DMS153 treated with DMSO at 0.1 percent for 48 hours (cell line): ENCODE measurements around the gene CEP162.
"Not testable (repeated sequence)": the region's sequence is repeated elsewhere in the genome, so short reads cannot be mapped to it uniquely, and the experiment has no call there.

Experiments
- DNase-seq: peaks from one replicate; lab custom pipeline; 2025; ENCODE audit not compliant: unreplicated experiment; lab: John Stamatoyannopoulos, UW

Gene CEP162

GRCh38 chr6:84242265-84242664 lies 14.8 kb upstream of the CEP162 start:
- no peak for DNase-seq

GRCh38 chr6:84228198-84228543 lies 728 bp upstream of the CEP162 start:
- no peak for DNase-seq

DNA sequence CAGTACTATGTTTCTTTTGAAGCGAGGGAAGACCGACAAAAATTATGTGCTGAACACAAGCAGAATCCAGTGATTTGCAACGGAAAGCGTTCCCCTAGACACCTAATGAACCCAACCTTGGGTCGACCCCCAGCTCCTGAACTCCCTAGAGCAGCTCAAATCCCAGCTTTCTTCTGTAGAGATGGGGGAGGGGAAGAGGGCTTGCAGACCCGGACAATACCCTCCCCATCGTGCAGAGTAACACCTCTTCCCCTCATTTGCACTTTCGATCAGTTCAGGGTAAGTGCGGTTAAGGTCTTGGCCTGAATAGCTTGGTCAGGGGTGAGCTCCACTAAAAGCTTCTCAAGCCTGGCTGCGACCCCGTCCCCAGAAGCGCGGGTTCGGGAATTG lies 404 bp downstream of the CEP162 start:
- DNase-seq, result no peak

GRCh38 chr6:84224251-84224650 lies 3.2 kb downstream of the CEP162 start:
- no peak for DNase-seq

DNA sequence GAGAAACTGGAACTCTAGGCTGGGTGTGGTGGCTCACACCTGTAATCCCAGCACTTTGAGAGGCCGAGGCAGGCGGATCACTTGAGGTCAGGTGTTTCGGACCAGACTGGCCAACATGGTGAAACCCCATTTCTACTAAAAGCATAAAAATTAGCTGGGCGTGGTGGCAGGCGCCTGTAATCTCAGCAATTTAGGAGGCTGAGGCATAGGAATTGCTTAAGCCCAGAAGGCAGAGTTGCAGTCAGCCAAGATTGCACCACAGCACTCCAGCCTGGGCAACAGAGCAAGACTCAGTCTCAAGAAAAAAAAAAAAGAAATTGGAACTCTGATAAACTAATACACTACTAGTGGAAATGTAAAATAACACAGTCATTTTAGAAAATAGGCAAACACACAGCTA lies 3.8 kb downstream of the CEP162 start:
- DNase-seq, result not testable (repeated sequence)

DNA sequence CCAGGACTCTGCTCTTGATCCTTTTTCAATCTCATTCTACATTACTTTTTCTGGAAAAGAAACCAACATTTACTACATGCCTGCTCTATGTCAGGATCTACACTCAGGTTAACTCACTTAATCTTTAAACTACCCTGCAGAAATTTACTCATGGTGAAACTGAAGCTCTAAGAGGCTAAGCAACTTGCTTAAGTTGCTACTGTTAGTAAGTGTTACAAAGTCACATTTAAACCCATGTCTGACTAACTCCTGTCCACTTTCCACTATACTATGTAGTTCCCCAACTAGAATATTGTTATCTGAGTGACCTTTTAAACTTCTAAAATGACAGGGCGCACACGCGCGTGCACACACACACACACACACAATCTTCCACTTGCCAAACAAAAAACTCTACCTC lies 5.0 kb downstream of the CEP162 start:
- DNase-seq, result no peak

DNA sequence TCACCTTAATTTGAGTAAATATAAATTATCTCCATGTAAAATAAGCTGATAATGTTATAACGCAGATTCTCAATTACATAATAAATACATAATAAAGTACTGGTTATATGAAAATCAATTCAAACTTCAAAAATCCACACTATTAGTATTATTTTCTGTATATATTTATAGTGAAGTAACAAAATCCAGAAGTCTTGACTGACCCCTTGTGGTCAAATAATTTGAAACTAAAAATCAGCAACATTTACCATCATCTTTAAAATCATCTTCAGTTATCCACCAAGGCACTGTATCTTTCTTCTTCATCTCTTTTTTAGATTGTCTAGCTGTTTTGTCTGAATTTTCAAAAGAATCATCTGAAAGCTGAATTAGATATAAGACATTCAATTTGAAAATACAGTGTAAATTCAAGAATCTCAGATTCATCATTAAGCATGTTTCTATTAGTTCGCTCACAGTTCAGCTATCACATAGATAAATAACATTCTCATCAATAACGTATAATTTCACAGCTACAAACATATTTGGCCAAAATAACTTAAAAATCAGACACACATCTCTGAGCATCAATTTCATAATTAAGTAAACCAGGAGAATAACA lies 6.5 kb downstream of the CEP162 start:
- DNase-seq, result peak; percentile 40

DNA sequence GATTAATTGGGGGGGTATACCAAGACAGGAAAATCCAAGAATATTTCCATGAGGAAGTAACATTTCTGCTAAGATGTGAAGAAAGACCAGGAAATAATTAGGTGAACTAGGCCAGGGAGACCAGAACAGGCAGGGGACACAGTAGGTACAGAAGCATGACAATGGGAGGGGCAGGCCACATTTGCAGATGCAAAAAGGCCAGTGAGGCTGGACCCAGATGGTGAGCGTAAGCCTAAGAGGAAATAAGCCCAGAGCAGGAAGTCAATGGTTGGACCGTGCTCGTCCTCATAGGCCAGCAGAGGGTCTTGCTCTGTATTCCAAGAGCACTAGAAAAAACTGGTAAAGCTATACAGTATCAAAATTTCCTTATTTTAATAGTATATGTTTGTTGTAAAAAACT lies 9.4 kb downstream of the CEP162 start:
- no peak for DNase-seq

- no peak for DNase-seq
Measured at GRCh38 chr6:84213217-84213616, 14.2 kb downstream of the CEP162 start.

- DNase-seq, result no peak
Measured at GRCh38 chr6:84204011-84204410, 23.4 kb downstream of the CEP162 start.

GRCh38 chr6:84199987-84200386 lies 27.5 kb downstream of the CEP162 start:
- not testable (repeated sequence) for DNase-seq

- no peak for DNase-seq
Measured at GRCh38 chr6:84197708-84198107, 29.7 kb downstream of the CEP162 start.

DNA sequence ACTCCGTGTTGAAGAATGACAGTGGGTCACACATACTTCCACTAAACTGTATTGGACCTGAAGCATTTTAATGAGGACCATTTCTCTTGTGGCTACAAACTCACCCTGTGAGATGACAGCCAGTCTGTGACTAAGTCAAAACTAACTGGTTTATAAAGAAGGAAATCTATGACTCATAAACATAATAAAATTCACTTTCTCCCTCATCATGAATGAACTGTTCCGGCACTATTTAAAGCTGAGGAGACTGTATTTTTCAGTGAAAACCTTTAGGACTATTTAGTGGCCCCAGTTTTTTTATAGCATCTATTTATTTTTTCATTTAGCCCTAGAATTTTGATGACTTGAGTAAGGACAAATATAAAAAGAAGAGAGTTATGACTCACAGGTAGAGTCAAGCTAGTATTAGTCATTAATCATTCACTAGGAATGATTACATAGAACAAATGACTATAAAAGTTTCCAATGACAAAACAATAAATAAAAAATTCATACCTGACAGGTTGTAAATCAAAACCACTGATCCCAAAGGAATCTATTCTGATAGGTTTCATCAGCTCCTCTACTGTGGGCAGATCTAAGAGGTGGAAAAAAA lies 34.2 kb downstream of the CEP162 start:
- DNase-seq, result no peak

GRCh38 chr6:84191802-84192201 lies 35.6 kb downstream of the CEP162 start:
- no peak for DNase-seq

DNA sequence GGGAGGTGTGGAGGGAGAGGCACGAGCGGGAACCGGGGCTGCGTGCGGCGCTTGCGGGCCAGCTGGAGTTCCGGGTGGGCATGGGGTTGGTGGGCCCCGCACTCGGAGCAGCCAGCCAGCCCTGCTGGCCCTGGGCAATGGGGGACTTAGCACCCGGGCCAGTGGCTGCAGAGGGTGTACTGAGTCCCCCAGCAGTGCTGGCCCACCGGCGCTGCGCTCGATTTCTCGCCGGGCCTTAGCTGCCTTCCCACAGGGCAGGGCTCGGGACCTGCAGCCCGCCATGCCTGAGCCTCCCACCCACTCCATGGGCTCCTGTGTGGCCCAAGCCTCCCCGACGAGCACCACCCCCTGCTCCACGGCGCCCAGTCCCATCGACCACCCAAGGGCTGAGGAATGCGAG lies 38.1 kb downstream of the CEP162 start:
- not testable (repeated sequence) for DNase-seq

- no peak for DNase-seq
Measured at GRCh38 chr6:84183430-84183829, 44.0 kb downstream of the CEP162 start.

GRCh38 chr6:84182001-84182400 lies 45.4 kb downstream of the CEP162 start:
- DNase-seq, result no peak

DNA sequence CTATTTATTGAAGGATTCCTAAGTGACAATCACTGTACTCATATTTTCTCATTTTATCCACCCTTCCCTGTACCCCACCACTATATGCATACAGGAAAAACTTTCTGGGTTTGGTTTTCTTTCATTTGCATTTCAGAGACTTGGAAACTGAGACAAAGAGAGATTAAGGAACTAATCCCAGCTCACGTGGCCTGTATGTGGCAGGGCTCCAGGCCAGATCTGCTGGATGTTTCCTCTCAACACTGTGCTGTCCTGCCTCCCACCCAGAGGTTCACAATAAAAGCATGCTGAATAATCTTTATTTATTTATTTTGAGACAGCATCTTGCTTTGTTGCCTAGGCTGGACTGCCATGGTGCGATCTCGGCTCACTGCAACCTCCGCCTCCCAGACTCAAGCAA lies 50.2 kb downstream of the CEP162 start:
- DNase-seq, result no peak

GRCh38 chr6:84172574-84172973 lies 54.9 kb downstream of the CEP162 start:
- DNase-seq, result no peak

DNA sequence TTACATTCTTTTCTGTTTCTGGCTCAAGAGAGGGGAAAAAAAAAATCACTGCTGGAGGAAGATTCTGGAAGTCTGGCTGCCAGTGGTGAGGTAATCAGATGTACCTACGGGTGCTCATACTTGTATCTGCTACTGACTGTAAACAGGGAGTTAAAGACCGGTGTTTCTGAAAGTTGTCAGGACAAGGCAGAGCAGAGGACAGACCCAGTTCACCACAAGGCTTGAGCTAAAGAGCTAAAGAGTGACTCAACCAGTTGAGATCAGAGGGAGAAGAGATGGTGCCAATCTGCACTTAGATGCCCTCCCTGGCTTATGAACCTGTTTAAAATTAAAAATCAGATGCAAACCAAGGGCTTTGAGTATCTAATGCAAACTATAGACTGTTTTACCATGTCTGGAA lies 55.4 kb downstream of the CEP162 start:
- no peak for DNase-seq

DNA sequence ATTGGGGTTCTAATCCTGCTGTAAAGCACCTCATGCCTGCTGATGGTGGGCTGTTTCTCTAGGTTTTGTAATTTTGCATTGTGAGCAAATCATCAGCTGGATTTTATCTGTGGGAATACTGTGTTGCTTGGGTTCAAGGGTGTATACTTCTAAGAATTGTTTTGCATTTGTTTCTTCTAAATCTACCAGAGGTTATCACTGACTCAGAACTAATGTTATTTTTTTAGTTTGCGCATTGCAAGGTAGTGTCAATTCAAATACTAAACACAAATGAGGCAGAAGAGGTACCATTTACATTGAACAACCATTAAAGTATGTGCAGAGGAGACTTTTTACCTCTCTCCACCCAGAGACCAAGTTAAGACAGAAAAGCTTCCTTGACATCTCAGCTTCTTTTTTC lies 60.0 kb downstream of the CEP162 start:
- DNase-seq, result no peak

DNA sequence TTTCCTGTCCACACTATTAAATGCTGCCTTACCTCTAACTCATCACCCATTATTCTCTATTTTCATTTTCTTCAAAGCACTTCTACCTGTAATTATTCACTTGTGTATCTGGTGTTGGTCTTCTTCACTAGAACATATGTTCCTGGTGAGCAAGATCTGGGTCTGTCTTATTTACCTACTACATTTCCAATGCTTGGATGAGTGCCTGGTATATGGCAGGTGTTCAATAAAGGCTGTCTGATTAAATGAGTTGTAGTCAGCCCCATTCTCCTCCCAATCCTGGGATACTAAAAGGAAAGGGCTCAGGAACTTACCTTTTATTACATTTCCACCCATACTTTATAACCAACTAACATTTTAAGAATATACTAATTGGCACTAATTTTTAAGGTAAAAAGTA lies 61.0 kb downstream of the CEP162 start:
- peak; percentile 57 for DNase-seq

DNA sequence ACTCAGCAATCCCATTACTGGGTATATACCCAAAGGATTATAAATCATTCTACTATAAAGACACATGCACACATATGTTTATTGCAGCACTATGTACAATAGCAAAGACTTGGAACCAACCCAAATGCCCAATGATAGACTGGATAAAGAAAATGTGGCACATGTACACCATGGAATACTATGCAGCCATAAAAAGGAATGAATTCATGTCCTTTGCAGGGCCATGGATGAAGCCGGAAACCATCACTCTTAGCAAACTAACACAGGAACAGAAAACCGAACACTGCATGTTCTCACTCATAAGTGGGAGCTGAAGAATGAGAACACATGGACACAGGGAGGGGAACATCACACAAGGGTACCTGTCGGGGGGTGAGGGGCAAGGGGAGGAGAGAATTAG lies 63.1 kb downstream of the CEP162 start:
- not testable (repeated sequence) for DNase-seq
